ENCODE results near the gene ZNF234. TPM values are rescaled to one million over a fixed set of nuclear protein-coding genes. Genes with fewer than 3 reads are reported as not detected.
"Not testable (repeated sequence)": the region's sequence is repeated elsewhere in the genome, so short reads cannot be mapped to it uniquely, and the experiment has no call there.

The ZNF234 gene
- total RNA-seq, 1 donor from 2014 or later = 19.3 TPM

- no peak for DNase-seq (ENCODE audit: low spot score in 2 of 2, unreplicated experiment in 2 of 2)
- TF ChIP-seq CTCF (IDR thresholded peaks at IDR 0.05; ENCODE audit: unreplicated experiment) = no peak
- peaks cover 45% of the 10 kb centered on the region for H3K36me3 Mint-ChIP-seq
- peaks cover 41% of the 10 kb centered on the region for H3K9me3 Mint-ChIP-seq
- H3K27ac Mint-ChIP-seq = peak overlapping the region; percentile 82
- no peaks in the 10 kb centered on the region for H3K27me3 Mint-ChIP-seq (ENCODE audit: low read depth)
- H3K4me1 Mint-ChIP-seq = peaks cover 20% of the 10 kb centered on the region
- H3K4me3 Mint-ChIP-seq = peak overlapping the region; percentile 97
Observed at GRCh38 chr19:44111910-44112463, 29.4 kb upstream of the ZNF234 start.

GRCh38 chr19:44112802-44113137 is 28.6 kb upstream of the ZNF234 start:
- H3K36me3 Mint-ChIP-seq = peaks cover 42% of the 10 kb centered on the region
- H3K27me3 Mint-ChIP-seq (ENCODE audit: low read depth) = no peaks in the 10 kb centered on the region
- TF ChIP-seq CTCF (IDR thresholded peaks at IDR 0.05; ENCODE audit: unreplicated experiment) = no peak
- H3K4me1 Mint-ChIP-seq = peaks cover 20% of the 10 kb centered on the region
- DNase-seq (ENCODE audit: low spot score in 2 of 2, unreplicated experiment in 2 of 2) = no peak
- H3K27ac Mint-ChIP-seq = peak overlapping the region; percentile 95
- peak overlapping the region; percentile 97 for H3K4me3 Mint-ChIP-seq
- peaks cover 33% of the 10 kb centered on the region for H3K9me3 Mint-ChIP-seq

- Mint-ChIP-seq H3K36me3 (peaks cover 41% of the 10 kb centered on the region), H3K4me3 (peak within 1 kb of the TSS; percentile 97), H3K4me1 (peaks cover 20% of the 10 kb centered on the region), H3K9me3 (peaks cover 28% of the 10 kb centered on the region), H3K27ac (peak within 1 kb of the TSS; percentile 95), H3K27me3 (ENCODE audit: low read depth) (no peaks in the 10 kb centered on the region)
- peak; percentile 82 to 89 for DNase-seq (ENCODE audit: low spot score in 2 of 2, unreplicated experiment in 2 of 2)
- no peak for TF ChIP-seq CTCF (IDR thresholded peaks at IDR 0.05; ENCODE audit: unreplicated experiment)
Observed at GRCh38 chr19:44113138-44113783, 28.1 kb upstream of the ZNF234 start, which contains the start of gene ZNF225. Gene ZNF225 (plus strand): TSS chr19:44113399. CDS start chr19:44115828, 2,429 bp downstream.

GRCh38 chr19:44113784-44114390 is 27.5 kb upstream of the ZNF234 start:
- Mint-ChIP-seq H3K4me3 (peak overlapping the region; percentile 97), H3K36me3 (peaks cover 40% of the 10 kb centered on the region), H3K4me1 (peaks cover 20% of the 10 kb centered on the region), H3K9me3 (peaks cover 25% of the 10 kb centered on the region), H3K27me3 (ENCODE audit: low read depth) (no peaks in the 10 kb centered on the region), H3K27ac (peak overlapping the region; percentile 95)
- no peak for TF ChIP-seq CTCF (IDR thresholded peaks at IDR 0.05; ENCODE audit: unreplicated experiment)
- no peak for DNase-seq (ENCODE audit: low spot score in 2 of 2, unreplicated experiment in 2 of 2)

GRCh38 chr19:44121162-44121561 is 20.2 kb upstream of the ZNF234 start:
- H3K27me3 Mint-ChIP-seq (ENCODE audit: low read depth); DNase-seq (ENCODE audit: low spot score in 2 of 2, unreplicated experiment in 2 of 2); H3K4me1 Mint-ChIP-seq; H3K4me3 Mint-ChIP-seq; H3K27ac Mint-ChIP-seq: not testable (repeated sequence)
- Mint-ChIP-seq H3K36me3 (peaks cover 84% of the 10 kb centered on the region), H3K9me3 (peaks cover 52% of the 10 kb centered on the region)

- DNase-seq (ENCODE audit: low spot score in 2 of 2, unreplicated experiment in 2 of 2) = no peak
- H3K36me3 Mint-ChIP-seq = peaks cover 43% of the 10 kb centered on the region
- H3K27me3 Mint-ChIP-seq (ENCODE audit: low read depth) = no peaks in the 10 kb centered on the region
- no peaks in the 10 kb centered on the region for H3K4me1 Mint-ChIP-seq
- no peak overlapping the region for H3K27ac Mint-ChIP-seq
- no peak overlapping the region for H3K4me3 Mint-ChIP-seq
- TF ChIP-seq CTCF (IDR thresholded peaks at IDR 0.05; ENCODE audit: unreplicated experiment) = no peak
- peaks cover 36% of the 10 kb centered on the region for H3K9me3 Mint-ChIP-seq
Observed at GRCh38 chr19:44131955-44132354, 9.4 kb upstream of the ZNF234 start.

Measured in mesothelial cell of epicardium (in vitro differentiated cells).